ENCODE results near the gene MAPKAPK2. TPM values are rescaled to one million over a fixed set of nuclear protein-coding genes. Genes with fewer than 3 reads are reported as not detected.

Gene MAPKAPK2
- total RNA-seq, 1 donor: 31.0 TPM

- DNase-seq (ENCODE audit: low read depth): no peak
- no peak for TF ChIP-seq CTCF (IDR thresholded peaks at IDR 0.05; ENCODE audit: insufficient read depth, low read length)
- no peak overlapping the region for H3K4me3 ChIP-seq (ENCODE audit: low read depth, low read length)
These were observed 58.1 kb downstream of the MAPKAPK2 start for GRCh38 chr1:206742719-206743383.

GRCh38 chr1:206744683-206745082 is 60.0 kb downstream of the MAPKAPK2 start:
- no peak for TF ChIP-seq CTCF (IDR thresholded peaks at IDR 0.05; ENCODE audit: insufficient read depth, low read length)
- no peak for DNase-seq (ENCODE audit: low read depth)
- H3K4me3 ChIP-seq (ENCODE audit: low read depth, low read length): no peak overlapping the region

- no peak for TF ChIP-seq CTCF (IDR thresholded peaks at IDR 0.05; ENCODE audit: insufficient read depth, low read length)
- DNase-seq (ENCODE audit: low read depth): no peak
- H3K4me3 ChIP-seq (ENCODE audit: low read depth, low read length): no peak overlapping the region
These were observed 60.6 kb downstream of the MAPKAPK2 start for GRCh38 chr1:206745301-206745700.

GRCh38 chr1:206748348-206749030 is 63.8 kb downstream of the MAPKAPK2 start:
- no peak overlapping the region for H3K4me3 ChIP-seq (ENCODE audit: low read depth, low read length)
- DNase-seq (ENCODE audit: low read depth): no peak
- TF ChIP-seq CTCF (IDR thresholded peaks at IDR 0.05; ENCODE audit: insufficient read depth, low read length): no peak

- TF ChIP-seq CTCF (IDR thresholded peaks at IDR 0.05; ENCODE audit: insufficient read depth, low read length): no peak
- H3K4me3 ChIP-seq (ENCODE audit: low read depth, low read length): no peak overlapping the region
- DNase-seq (ENCODE audit: low read depth): no peak
These were observed 67.2 kb downstream of the MAPKAPK2 start for GRCh38 chr1:206751891-206752290.

GRCh38 chr1:206752481-206752880 is 67.8 kb downstream of the MAPKAPK2 start:
- DNase-seq (ENCODE audit: low read depth): no peak
- H3K4me3 ChIP-seq (ENCODE audit: low read depth, low read length): no peak overlapping the region
- TF ChIP-seq CTCF (IDR thresholded peaks at IDR 0.05; ENCODE audit: insufficient read depth, low read length): no peak

Data from fibroblast of the aortic adventitia (primary cell).